HPDE6-E6E7 (cell line): ENCODE results near the gene RIOK1.
"Not testable (repeated sequence)": the region's sequence is repeated elsewhere in the genome, so short reads cannot be mapped to it uniquely, and the experiment has no call there.

Experiments used
- DNase-seq: peaks from one replicate; pipeline ENCODE4 v3.0.0; 2011; ENCODE audit warnings: missing footprints; ENCODE audit errors: extremely low spot score

The RIOK1 gene

GRCh38 chr6:7441048-7441775 lies 51.6 kb downstream of the RIOK1 start:
- no peak for DNase-seq

- DNase-seq: no peak
Measured at GRCh38 chr6:7442467-7442866, 52.9 kb downstream of the RIOK1 start.

GRCh38 chr6:7445101-7445500 lies 55.5 kb downstream of the RIOK1 start:
- DNase-seq: no peak

- DNase-seq: no peak
Measured at GRCh38 chr6:7445885-7446461, 56.4 kb downstream of the RIOK1 start.

- peak; percentile 69 for DNase-seq
Measured at GRCh38 chr6:7446619-7447325, 57.2 kb downstream of the RIOK1 start.

GRCh38 chr6:7448232-7448631 lies 58.6 kb downstream of the RIOK1 start:
- no peak for DNase-seq

- DNase-seq: no peak
Measured at GRCh38 chr6:7449018-7449417, 59.4 kb downstream of the RIOK1 start.

- no peak for DNase-seq
Measured at GRCh38 chr6:7451326-7451725, 61.7 kb downstream of the RIOK1 start.

- no peak for DNase-seq
Measured at GRCh38 chr6:7452898-7453297, 63.3 kb downstream of the RIOK1 start.

- DNase-seq: no peak
Measured at GRCh38 chr6:7454696-7455358, 65.2 kb downstream of the RIOK1 start.

- DNase-seq: not testable (repeated sequence)
Measured at GRCh38 chr6:7456302-7456701, 66.7 kb downstream of the RIOK1 start.

- no peak for DNase-seq
Measured at GRCh38 chr6:7461416-7461815, 71.8 kb downstream of the RIOK1 start.

- DNase-seq: no peak
Measured at GRCh38 chr6:7463785-7464184, 74.2 kb downstream of the RIOK1 start.

GRCh38 chr6:7467007-7467897 lies 77.6 kb downstream of the RIOK1 start:
- no peak for DNase-seq
